DMS114 treated with DMSO at 0.1 percent for 48 hours (cell line): ENCODE results near the gene FPR2.
A peak's percentile ranks its signal among the peaks of the same experiment; 100 is the strongest.
"Not testable (repeated sequence)": the region's sequence is repeated elsewhere in the genome, so short reads cannot be mapped to it uniquely, and the experiment has no call there.

Source experiments
- DNase-seq: peaks from one replicate; lab custom pipeline; 2025; ENCODE audit not compliant: unreplicated experiment; lab: John Stamatoyannopoulos, UW

The FPR2 gene

DNA sequence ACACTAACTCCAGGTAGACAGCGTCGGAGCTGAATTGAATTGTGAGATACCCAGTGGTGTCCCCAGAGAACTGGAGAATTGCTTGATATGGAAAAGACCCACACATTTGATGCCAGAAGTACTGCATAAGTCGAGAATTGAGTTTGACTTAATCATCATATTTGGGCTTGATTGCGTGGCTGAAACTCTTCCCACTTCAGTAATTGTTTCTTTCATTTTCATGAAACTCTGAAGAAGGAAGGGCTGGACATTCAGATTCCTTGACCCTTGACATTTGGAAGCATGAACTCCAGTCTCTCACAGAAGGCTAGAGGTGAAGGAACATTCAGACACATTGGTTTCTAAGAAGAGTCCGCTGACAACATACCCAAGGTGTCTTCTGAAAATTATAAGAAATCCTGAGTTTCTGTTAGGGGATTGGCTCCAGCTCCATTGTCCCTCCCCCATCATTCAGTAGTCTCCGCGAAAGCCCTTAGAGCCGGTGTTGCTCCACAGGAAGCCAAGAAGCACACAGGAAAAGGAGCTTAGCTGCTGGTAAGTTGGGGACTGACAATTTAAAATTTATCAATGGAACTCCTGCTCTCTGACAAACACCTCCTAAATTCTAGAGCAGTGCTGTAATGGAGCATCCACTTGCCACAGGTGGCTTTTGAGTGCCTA lies at the start of gene FPR2:
Gene FPR2 (plus strand): TSS at position 484 of the 660 bp plus-strand sequence. CDS start 7,479 bp downstream, outside the sequence.
- no peak for DNase-seq

DNA sequence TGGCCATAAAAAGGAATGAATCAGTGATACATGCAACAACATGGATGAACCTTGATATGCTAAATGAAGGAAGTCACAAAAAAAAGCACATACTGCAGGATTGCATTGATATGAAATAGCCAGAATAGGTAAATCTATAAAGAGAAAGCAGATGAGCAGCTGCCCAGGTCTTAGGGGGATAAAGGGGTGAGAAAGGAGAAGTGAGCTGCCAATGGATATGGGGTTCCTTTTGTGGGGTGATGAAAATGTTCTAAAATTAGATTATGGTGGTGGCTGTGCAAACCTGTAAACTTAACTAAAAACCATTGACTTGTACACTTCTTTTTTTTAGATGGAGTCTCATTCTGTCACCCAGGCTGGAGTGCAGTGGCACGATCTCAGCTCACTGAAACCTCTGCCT lies 49.3 kb upstream of the FPR2 start:
- DNase-seq, result no peak

DNA sequence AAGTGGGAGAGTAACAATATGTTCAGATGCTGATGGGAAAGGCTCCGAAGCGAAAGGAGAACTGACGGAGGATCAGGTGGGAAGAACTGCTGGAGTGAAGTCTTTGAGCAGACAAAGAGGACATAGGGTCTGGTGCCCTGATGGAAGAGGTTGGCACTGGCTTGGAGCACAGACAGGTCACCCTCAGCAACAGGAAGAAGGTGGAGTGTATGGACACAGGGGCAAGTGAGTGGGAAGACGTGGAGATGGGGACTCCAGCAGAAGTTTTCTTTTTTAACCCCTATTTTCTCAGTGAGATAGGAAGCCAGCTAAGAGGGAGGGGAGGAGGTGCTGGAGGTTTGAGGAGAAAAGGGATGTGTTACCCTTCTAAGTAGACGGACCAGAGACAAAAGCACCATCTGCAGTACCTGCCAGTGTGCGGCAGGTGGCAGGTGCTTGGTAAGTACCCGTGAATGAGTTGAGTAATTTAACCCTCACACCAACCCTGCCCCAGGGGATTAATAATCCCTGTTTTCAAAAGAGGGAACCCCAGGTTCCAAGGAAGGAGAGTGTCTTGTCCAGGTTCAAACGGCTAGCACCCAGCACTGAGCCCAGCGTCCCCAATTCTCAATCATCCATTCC lies 48.4 kb upstream of the FPR2 start:
- peak; percentile 30 for DNase-seq

- DNase-seq, result no peak
Measured at GRCh38 chr19:51713319-51714285, 47.4 kb upstream of the FPR2 start.

- no peak for DNase-seq
Measured at GRCh38 chr19:51714848-51715247, 46.1 kb upstream of the FPR2 start.

GRCh38 chr19:51715850-51716249 lies 45.1 kb upstream of the FPR2 start:
- no peak for DNase-seq

GRCh38 chr19:51716925-51717324 lies 44.1 kb upstream of the FPR2 start:
- DNase-seq, result no peak

- DNase-seq, result no peak
Measured at GRCh38 chr19:51719251-51719988, 41.6 kb upstream of the FPR2 start.

DNA sequence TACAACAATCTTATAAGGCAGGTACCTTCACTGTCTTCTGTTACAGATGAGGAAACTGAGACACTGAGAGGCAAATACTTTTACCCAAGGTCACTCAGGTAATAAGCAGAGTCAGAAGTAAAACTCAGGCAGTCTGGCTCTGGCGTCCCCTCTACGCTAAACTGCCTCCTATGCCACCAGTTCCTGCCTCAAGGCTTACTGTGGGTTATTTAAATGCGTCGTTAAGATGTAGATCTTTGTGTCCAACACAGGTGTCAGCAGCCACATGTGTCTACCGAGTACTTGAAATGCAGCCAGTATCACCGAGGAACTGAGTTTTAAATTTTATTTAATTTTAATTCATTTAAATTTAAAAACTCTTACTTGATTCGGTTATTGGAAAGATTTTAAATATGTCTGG lies 39.1 kb upstream of the FPR2 start:
- DNase-seq, result no peak

- no peak for DNase-seq
Measured at GRCh38 chr19:51722492-51722891, 38.5 kb upstream of the FPR2 start.

DNA sequence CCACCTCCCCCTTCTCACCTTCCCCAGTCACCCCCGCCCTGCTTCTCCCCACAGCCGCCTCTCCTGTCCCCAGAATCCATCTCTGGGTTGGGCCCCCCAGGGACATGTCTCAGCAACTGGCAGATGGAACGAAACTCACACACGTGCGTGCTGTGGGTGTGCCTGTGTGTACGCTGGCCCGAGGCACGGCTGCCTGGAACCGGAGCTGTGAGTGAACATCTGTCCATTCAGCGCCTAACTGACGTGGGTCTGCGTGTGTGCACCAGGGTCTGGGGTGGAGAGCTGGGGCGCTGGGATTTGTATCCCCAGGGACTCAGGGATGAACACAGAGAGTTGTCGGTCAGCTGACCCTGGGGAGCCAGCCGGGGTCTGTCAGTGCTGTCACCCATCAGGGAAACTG lies 36.4 kb upstream of the FPR2 start:
- DNase-seq, result no peak

- no peak for DNase-seq
Measured at GRCh38 chr19:51726049-51726448, 34.9 kb upstream of the FPR2 start.

DNA sequence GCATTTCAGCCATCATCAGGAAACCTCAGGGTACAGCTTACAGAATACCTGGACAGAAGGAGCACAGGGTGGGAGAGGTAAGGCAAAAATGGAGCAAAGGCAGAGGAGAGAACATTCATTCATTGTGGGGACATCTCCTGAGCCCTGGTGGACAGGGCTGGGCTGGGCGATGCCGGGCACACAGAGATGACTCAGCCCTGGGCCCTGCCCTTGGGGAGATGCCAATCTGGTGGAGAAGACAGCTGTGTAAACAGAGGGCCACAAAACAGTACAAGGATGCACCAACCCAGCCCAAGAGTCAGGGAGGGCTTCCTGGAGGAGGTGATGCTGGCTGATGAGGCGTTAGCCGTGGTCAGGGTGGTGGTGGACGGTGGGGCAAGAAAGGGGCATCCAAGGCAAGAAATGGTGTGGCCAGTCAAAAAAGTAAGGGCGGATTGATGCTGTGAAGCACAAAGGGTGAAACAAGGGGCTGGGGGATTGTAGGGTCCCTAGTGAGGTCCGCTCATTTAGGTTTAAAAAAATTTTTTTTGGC lies 33.6 kb upstream of the FPR2 start:
- DNase-seq, result no peak

DNA sequence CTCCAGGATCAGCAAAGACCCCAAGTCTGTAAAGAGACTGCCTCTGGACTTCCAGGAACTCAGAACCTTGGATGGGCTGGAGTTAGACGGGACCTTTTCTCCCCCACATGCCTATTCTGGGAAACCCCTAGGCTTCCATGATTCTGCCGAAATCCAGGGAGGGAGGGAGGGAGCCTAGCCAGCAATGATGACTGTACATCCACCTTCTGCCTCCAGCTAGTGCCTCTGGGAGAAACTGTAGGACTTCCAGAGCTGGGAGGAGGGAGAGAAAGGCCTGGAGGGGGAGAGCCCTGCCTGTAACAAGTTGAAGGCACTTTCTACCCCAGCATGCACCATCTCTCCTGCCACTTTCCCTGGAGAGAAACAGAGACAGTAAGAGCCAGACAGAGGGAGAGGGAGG lies 31.2 kb upstream of the FPR2 start:
- DNase-seq, result no peak

DNA sequence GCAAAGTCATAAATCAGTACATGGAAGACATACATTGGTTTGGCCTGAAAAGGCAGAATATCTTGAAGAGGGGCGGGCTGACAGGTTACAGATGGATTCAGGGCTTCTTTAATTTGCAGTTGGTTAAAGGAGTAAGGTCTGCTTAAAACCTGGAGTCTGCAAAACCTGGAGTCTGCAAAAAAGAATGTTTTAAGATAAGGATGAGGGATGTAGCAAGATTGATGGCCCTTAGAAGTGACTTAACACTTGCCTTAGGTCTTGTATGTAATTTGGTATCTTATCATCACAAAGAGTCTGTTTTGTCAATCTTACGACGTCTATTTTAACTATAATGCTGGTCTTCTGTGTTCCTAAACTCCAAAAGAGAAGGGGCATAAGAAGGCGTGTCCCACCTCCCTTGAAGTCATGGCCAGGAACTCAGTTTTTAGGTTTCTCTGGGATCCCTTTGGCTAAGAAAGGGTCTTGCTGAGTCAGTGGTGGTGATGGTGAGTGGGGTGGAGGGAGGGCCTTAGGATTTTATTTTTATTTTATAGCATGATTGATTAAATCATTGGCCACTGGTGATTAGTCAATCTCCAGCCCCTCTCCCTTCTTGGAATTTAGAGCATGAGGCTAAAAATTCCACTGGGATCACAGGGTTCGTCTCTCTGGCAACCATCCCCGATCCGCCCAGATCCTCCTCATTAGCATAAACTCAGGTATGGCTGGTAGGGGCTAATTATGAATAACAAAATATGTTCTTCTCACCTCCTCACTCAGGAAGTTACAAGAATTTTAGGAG lies 27.0 kb upstream of the FPR2 start:
- no peak for DNase-seq

DNA sequence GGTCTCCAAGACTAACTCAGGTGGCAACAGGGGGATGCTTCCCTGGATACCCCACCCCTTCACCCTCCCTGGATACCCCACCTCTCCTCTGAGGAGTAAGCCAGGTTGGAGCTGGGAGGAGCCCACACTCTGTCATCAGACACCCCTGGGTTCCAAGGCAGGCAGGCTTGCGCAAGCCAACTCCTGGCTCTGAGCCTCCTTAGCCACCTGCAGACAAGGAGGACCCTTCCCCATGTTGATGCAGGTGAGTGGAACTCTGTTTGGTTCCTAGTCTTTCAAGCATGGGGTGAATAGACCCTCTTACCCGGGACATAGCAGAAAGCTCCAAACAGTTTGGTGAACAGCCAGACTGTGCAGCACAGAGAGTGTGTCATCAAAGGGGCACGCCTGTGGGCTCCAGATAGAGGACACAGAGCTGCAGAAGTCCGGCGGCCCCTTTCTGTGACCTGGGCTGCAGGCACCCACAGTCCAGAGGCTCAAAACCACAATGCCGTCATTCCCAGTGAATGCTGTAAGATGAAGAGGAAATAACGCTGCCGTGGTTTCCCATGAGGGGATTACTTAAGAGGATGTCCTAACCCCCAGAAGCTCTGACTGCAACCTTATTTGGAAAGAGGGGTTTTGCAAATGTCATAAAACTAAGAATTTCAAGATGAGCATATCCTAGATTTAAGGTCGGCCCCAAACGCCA lies 25.1 kb upstream of the FPR2 start:
- DNase-seq, result no peak

DNA sequence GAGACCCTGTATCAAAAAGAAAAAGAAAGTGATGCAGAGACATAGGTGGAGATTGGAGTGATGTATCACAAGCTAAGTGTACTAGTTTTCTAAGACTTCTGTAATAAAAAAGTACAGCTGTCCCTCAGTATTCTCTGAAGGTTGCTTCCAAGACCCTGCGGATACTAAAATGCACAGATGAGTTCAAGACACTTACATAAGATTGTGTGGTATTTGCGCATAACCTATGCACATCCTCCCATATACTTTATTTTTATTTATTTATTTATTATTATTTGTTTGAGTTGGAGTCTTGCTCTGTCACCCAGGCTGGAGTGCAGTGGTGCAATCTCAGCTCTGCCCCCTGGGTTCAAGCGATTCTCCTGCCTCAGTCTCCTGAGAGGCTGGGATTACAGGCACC lies 23.6 kb upstream of the FPR2 start:
- DNase-seq, result no peak

- no peak for DNase-seq
Measured at GRCh38 chr19:51737924-51738323, 23.1 kb upstream of the FPR2 start.

DNA sequence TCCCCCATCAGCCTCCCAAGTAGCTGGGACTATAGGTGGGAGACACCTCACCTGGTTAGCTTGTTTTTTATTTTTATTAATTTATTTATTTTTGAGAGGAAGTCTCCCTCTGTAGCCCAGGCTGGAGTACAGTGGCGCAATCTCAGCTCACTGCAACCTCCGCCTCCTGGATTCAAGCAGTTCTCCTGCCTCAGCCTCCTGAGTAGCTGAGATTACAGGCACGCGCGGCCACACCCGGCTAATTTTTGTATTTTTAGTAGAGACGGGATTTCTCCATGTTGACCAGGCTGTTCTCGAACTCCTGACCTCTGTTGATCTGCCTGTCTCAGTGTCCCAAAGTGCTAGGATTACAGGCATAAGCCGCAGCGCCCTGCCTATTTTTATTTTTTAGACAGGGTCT lies 22.5 kb upstream of the FPR2 start:
- not testable (repeated sequence) for DNase-seq
